GM18868 (cell line): ENCODE measurements around the gene CDKAL1.

Source experiments
- ATAC-seq: cut with Tn5 transposase; IDR thresholded peaks from one replicate; pipeline ENCODE4 v1.9.1; 2021; ENCODE audit warnings: mild to moderate bottlenecking, moderate library complexity; ENCODE audit not compliant: unreplicated experiment

Gene CDKAL1

DNA sequence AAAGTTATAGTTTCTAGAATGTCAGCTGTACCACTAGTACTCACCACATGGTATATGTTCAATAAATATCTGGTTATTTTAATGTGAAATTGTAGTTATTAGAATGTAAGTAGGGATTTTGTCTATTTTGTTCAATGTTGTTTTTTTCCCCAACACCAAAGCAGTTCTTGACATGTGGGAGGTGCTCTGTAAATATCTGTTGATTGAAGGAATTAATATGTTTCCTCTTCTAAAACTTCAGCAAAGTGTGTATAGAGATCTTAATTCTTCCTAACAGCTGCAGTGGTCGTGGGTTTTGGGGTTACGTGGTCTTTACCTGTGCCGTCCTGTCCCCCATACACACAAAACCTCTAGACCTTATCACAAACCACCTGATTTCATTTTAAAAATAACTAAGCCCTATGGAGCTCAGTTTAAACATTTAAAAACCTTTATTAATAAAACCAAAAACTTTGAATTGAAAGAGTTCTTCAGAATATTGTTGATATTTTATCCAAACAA is 587.4 kb downstream of the CDKAL1 start:
- ATAC-seq, result no peak

- no peak for ATAC-seq
Observed at GRCh38 chr6:21123507-21124436, 589.5 kb downstream of the CDKAL1 start.

DNA sequence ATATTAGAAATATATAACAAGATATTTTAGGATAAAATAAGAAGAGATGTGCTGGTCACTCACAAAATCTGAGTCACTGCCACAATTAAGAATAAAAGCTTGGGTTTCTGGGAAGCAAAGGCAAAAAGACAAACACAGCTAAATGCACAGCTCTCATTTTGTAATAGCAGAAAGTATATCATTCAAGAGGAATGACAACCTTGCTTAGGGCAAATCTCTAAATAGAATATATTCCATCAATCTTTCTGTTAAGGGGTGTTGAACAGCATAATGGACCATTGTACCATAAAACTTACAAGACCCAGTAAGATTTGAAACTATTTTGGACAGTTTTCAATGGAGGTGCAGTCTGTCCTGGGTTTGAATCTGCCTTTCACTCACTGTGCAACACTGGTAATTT is 594.3 kb downstream of the CDKAL1 start:
- ATAC-seq, result no peak

DNA sequence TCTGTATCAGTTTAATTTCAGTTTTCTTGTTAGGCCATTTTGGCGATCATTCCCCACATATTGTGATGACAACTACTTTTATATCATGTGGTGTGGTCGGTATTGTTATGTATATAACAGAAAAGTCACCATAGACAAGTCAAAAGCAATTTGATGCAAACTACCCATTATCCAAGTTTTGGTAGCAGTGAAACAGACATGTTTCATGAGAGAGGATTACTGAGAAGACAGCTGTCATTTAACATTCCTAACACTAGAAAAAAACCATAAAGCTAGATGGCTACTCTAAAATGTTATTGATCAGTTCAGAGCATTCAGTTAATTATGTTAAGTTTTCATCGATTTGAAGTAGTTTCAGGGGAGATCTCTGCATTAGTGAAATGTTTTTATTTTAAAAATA is 597.1 kb downstream of the CDKAL1 start:
- ATAC-seq, result no peak

- ATAC-seq, result no peak
Observed at GRCh38 chr6:21132446-21132845, 598.2 kb downstream of the CDKAL1 start.

DNA sequence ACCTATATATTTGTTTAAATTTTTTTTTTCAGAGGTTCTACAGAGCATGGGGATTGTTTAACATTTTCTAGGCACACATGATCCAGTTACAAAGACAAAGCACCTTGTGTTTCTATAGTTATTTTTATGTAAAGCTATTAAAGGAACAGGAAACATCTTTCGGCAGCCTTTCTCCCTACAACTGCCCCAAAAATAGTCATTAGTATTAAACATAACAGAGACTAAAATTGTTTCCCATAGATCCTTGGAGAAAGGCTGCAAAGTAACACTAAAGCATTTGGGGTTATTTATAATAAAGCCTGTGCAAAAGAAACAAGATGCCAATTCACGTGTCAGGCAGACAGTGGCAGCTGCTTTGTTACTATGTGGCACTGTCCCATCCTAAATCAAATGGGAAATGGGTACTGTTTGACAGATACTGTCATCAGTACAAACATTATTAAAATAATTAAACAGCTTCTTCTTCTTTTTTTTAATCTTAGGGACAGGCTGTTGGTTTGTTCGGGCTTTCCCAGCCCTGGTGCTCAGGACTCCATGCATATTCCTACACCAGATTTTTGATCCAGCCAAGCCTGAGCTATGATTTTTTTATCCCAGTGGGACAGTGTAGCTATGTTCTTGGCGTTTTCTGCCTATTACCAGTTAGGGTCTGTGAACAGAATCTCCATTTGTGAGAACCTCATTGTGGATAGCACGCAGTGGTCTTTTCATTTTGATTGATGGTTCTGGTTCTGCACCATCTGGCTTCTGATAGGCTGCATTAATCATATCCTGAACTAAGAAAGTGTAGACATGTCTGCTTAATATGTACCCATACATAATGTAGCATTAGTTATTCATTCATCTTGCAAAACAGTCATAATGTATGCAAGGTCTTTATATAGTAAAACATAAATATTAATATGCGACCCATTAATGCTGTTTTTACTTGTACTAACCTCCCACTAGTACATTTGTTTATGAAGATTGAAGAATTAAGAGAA is 598.9 kb downstream of the CDKAL1 start:
- no peak for ATAC-seq

- ATAC-seq, result no peak
Observed at GRCh38 chr6:21133901-21134300, 599.6 kb downstream of the CDKAL1 start.

DNA sequence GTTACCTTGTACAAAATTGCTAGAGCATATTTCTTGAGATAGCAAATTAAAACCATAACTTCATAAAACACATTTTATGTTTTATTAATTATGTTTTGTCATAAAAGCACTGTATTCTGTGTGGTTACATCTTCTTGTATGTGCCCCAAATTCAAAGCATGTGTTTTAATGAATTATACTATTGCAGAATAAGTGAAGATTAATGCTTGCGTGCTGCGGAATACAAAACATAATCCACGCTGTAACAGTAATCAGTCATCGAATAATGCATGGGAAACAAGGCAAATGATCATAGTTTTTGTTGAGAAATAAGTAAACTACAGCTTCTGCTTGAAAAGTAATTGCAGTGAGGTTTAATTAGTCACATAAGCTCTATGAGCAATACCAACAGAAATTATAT is 600.1 kb downstream of the CDKAL1 start:
- ATAC-seq, result no peak

DNA sequence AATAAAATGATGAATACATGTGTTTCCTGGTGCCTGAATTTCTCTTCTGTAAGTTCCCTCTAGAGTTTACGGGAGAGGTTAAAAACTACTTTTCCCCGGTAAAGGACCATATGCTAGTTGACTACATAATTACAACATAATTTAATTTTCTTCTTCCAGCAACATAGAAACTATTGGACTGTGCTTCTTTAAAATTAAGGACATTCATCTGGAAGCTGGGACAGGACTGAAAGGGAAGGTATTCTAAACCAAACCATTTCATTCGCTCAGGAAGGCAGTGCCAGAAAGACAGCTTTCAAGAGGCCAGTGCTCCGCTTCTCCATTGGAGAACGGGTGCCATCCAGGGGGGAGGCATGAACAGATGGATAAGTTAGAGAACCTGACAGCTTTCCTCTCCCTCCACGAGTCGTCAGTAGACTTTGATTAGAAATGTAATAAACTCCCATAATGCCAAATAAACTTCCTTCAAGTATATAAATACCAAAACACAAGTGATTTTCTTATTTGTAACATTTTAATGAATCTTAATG is 601.3 kb downstream of the CDKAL1 start:
- no peak for ATAC-seq

GRCh38 chr6:21137700-21138335 is 603.6 kb downstream of the CDKAL1 start:
- ATAC-seq, result no peak

- ATAC-seq, result no peak
Observed at GRCh38 chr6:21138336-21139069, 604.2 kb downstream of the CDKAL1 start.

- no peak for ATAC-seq
Observed at GRCh38 chr6:21140966-21141365, 606.7 kb downstream of the CDKAL1 start.

DNA sequence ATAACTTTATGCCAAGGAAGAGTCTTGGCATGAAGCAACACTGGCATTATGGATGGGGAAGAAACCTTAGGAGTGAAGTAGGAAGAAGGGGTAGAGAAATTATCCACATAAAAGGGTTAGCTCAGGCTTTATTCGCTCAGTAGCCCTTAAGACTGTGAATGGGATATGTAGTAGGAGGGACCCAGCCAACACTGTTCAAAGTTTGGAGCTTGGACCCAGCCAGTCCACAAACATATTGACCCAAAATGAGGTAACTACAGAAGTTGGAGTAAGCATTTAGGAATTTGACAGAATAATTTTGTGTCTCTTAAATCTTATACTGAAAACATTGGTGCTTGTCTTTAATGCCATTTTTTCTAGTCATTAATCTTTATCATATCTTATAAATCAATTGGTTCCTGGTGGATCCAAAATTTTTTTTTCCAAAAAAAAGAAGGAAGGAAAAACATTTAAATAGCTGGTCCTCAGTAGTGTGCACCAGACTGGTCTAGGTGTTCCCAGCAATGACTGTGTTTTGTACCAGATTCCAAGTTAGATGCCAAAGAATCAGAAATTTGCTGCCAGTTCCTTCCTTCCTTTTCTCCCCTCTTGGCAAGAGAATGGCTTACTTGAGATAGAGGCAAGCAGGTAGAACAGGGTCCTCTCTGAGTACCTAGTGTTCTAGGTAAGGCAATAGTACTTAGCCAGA is 607.5 kb downstream of the CDKAL1 start:
- ATAC-seq, result no peak

- ATAC-seq, result no peak
Observed at GRCh38 chr6:21142741-21143140, 608.5 kb downstream of the CDKAL1 start.

DNA sequence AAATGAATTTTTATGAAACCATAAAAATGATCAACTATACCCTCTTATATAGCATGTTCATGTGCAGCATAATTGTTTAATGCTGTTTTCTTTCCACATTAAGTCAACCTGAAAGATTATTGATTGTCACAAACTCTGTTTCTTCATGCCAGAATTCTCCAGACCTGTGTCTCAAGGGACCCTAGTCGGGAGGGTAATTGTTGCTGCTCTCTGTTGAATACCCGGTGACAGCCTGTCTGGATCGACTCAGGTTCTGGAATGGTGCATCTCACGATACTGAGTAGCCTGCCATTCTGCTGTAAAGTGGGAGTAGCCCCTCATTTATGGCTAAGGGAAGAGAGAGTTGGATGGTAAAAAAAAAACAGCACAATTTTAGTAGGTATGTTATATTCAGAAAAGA is 609.4 kb downstream of the CDKAL1 start:
- no peak for ATAC-seq

DNA sequence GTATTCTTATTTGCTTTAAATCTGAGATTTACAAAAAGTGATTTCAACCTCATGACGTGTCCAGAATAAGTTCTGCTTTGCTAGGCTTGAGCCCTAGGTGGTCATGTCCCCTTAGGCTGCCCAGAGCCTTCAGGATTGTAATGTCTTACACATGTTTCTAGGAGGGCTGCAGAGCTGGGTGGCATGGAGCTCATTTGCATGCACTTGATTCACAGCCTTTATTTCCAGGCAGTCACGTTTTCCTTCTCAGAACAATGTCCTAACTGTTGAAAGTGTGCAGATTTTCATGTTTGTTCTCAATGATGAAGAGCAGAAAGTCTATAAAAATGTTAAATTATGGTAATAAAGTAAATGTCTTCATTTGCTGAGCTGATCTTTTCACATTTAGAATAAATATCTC is 610.7 kb downstream of the CDKAL1 start:
- no peak for ATAC-seq

DNA sequence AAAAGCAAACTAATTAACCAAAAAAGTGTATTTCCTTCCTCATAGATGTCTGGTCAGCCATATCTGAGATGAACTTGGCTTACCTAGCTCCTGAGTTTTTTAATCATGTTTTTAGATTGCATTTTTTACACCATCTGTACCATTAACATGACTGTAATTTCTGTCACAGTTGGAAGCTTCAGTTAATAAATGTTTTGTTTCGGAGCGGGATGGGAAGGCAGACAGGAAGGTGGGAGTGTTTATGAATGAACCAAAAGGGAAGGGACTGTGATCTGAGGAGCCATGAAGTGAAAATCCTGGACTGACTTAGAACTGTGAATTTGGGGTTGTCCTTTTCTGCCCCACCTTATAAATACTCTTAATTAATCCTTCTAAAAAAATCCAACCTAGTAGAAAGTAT is 613.7 kb downstream of the CDKAL1 start:
- ATAC-seq, result no peak

DNA sequence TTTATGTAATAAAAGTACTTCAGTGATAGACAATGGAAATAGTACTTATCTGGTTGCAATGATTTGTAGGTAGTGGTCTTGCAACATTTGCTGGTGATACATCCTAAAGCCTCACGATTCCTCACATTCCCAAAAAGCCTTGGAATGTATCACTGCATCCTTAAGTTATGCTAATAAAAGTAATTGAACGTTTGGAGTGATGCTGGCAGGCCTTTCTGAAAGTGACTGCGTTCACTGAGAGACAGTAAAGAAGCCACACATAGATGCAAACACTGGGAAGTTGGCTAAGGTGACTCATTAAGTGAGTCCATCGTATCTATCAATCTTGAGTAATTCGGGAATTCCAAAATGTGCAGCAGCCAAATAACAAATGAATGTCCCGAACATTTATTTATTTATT is 615.2 kb downstream of the CDKAL1 start:
- ATAC-seq, result no peak

GRCh38 chr6:21150667-21151066 is 616.4 kb downstream of the CDKAL1 start:
- no peak for ATAC-seq
